ENCODE data around the gene KSR2.

The KSR2 gene

DNA sequence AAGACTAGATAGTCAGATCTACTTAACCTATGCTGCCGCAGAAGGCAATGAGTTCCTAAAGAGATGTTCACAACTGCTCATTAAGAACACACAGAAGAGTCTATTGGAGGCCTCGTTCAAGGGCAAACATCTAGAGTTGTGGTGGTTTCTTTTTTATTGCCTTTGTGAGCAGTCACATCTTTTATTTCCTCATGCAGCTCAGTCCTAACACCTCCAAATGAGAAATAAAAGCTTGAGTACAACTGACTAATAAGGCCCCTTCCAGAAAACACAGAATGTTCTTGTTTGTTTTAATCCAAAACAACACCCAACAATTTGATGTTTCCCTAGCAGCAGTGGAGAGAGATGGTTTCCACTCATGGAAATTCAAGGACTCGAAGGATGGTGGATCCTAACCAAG is 483.9 kb downstream of the KSR2 start:
- no peak for DNase-seq

DNA sequence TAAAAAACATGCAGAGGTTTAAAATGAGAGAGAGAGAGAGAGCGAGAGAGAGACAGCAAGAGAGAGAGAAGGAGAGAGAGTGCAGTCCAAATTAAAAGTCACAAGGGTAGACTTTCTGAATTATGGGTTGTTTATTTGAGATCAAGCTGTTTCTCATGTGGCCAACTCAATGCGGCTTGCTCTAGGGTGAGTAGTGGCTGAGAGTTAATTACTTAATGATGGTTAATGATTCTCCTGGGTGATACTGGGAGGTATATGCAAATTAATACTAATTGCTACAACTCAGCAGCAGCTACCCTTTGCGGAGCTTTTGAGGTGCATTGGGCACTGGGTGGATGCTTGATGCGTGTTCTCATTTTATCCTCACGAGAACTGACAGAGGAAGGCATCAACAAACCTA is 485.3 kb downstream of the KSR2 start:
- DNase-seq = no peak

DNA sequence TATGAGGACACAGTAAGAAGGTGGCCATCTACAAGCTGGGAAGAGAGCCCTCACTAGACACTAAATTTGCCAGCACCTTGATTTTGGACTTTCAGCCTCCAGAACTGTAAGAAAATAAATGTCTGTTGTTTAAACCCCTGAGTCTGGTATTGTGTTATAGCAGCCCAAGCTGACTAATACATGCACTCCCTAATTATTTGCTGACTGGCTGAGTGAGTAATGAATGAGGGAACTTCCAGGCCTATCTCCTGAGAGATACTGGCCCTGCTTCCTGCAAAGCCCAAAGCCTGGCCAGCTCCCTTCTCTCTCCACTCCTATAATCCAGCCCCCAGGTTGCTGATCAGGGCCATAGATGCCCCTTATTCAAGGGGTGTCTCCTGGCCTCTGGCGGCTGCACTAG is 487.3 kb downstream of the KSR2 start:
- no peak for DNase-seq

DNA sequence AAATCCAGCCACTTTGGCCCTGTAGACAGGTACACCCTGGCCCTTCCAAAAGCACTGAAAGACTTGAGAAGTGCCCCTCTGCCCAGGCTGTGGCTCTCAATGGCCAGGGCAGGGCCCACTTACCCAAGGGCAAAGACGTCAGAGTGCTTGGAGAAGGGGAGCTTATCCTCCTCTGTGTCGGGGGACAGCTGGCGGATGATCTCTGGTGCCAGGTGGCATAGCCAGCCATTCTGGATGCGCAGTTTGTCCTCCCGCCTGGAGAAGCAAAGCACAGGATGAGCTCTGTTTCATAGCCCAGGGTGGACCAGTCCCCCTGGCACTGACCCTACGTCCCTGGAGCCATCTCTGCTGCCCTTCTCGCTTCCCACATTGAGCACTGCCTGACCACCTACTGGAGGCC is 492.4 kb downstream of the KSR2 start:
- no peak for DNase-seq

DNA sequence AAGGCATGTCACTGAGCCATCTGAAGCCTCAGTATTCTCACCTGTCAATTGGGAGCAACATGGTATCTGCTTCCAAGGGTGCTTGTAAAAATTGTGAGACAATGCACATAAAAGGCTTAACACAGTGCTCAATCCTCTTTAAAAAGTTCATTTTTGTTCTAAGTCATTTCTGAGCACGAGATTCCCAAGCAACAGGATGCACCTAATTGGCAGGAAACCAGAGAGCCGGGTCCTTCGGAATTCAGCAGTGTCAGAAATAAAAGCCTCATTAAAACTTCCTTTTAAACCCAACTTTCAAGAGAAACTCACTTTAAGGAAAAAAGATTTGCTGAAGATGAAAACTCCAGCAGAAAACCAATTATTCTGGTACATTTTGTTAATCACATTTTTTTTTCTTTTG is 494.9 kb downstream of the KSR2 start:
- no peak for DNase-seq

DNA sequence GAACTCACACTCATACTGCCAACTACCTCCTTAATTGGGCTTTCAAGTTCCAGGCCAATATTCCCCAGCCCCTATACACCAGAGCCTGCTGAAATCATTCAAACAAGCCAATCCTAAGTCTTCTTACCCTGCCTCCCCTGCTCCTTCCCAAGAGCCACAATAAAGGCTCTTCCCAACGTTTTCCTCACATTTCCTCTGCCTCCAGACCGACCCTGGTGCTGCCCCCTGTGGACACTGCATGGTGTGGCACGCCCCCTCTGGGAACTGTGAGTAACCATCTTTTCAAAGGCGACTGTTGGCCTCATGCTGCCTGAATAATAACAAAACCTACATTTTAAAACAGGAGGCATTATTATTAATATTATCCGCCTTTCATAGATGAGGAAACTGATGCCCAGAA is 495.8 kb downstream of the KSR2 start:
- DNase-seq = no peak

DNA sequence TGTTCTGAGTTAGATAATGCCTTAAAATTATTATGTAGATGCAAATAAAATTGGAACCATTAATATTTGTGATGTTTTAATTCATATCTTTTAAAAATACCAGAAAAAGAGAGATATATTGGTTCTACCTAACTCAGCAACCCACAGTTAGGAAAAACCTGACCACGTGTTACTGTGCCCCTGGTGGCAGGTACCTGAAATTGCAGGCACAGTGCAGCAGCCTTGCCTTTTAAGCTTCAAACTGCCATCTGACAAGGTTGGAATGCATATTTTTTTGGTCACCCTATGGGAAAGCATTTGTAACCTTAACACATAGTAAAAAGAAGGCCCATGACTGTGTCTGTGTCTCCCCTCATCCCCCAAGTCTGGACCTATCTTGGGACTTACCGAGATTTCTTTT is 498.0 kb downstream of the KSR2 start:
- DNase-seq = no peak

DNA sequence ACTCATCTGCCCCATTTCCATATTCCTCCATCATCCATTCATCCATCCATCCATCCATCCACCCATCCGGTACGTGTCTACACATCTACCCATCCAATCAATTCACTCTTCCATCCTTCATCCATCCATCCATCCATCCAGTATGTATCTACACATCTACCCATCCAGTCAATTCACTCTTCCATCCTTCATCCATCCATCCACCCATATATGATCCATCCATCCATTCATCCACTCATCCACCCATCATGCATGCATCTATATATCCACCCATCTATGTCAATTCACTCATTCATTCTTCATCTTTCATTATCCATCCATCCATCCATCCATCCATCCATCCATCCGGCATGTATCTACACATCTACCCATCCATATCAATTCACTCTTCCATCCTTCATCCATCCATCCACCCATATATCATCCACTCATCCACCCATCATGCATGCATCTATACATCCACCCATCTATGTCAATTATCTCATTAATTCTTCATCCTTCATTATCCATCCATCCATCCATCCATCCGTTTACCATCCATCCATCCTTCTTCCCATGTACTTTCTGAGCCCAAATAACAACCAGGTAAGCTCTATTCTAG is 498.8 kb downstream of the KSR2 start:
- DNase-seq = no peak

DNA sequence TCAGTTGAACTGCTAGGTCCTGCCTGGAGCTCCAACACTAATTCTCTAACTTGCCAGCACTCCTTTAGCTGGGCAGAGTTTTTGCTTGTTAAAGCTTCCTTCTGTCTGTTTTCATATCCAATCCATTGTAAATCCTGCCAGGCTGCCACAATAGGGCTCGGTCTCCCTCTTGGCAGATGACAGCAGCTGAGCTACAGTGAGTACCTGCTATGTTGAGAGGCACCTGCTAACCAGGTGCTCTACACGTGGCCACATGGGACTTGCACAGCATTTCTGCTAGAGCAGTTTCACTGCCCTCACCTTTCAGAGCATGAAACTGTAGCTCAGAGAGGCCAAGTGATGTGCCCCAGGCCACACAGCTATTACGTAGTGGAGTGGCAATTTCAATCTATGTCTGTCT is 500.8 kb downstream of the KSR2 start:
- DNase-seq = no peak

DNA sequence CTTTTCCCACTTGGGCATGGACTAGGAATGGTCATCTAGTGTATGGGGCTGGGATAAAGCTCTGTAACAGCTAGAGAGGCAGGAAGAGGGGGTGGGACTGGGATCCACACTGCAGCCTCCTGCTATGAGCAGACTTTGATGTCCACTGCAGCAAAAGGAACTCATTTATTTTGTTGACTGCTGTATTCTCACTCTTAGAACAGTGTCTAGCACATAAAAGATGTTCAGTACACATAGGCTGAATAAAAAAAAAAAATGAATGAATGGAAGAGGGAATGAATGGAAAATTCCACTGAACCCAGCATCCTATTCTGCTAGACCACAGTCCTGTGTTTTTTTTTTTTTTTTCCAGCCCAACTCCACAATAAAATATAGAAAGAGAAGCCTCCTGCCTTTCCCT is 501.2 kb downstream of the KSR2 start:
- DNase-seq = no peak

DNA sequence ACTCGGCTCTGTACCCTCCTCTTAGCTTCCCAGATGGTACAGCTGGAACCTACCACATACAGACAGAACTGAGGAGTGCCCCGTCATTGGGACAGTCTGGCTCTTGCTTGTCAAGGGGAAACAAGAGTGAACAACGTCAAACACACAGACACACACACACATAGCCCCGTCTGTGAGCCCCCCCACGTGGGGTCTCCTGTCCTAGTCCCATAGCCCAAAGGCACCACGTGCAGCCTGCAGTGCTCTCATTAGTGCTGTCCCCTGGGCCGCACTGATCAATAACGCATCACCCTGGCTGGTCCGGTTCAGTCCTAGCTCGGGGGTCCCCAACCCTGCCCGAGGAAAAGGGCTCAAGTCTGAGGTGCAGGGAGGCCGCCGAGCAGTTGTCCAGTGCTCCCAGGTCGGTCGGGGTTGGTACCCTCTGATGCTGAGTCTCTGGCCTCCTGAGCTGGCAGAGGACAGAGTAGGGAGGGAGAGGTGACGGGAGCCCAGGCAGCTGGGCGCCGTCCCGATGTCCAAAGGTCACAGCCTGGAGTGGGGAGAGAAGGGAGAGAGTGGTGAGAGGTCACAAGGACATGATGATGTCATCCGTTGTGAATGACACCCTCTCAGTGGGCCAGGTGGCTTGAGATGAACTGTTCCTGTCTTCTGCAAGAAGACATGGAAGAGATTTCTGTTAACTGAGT is 502.0 kb downstream of the KSR2 start:
- DNase-seq = no peak

DNA sequence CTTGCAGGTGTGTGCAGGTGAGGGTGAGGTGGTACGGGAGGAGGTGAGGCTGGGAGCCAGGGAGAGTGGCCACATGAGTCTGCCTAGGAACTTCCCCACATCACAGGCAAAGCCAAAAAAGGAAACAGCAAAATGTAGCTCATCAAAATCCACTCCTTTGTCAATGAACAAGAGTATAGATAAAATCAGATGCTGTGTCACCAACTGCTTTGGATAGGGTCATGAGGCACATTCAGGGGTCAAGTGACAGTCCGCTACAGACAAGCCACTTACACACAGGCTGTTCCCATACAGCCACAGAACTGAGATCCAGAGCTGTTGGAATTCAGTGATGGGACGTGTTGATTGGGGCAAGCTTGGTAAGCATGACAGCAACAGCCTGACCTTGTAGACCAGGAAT is 507.1 kb downstream of the KSR2 start:
- no peak for DNase-seq

DNA sequence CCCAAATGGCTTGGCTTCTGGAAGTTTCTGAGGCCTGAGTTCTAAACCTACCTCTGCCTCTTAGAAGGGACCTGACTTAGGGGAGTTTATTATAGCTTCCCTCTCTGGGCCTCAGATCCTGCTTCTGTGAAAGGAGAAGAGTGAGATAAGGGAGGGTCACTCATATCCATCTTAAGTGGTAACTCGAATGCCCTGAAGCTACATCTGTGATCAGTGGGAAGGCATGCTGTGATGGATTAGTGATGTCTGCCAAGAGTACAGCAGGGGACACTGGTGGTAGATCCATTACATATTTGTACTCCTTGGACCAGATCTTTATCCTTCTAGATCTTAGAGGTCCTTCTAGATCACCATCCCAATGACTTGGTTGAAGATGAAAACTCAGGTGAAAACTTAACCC is 509.6 kb downstream of the KSR2 start:
- DNase-seq = no peak

DNA sequence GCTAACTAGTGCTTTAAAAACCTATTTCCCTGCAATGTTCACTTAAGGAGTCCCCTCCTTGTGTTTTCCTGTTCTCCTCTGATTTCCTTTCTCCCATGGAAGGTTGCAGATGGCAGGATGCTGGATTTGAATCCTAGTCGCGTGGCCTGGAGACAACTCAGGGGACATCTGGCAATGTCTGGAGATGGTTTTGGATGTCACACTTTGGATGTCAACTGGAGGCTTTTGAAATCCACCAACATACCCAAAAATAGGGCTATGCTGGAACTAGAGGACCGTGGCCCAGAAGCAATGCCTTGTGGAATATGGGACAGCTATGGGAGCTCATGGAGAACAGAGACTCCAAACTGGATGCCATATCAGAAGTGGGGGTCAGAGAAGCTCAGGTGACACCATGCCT is 511.6 kb downstream of the KSR2 start:
- no peak for DNase-seq

DNA sequence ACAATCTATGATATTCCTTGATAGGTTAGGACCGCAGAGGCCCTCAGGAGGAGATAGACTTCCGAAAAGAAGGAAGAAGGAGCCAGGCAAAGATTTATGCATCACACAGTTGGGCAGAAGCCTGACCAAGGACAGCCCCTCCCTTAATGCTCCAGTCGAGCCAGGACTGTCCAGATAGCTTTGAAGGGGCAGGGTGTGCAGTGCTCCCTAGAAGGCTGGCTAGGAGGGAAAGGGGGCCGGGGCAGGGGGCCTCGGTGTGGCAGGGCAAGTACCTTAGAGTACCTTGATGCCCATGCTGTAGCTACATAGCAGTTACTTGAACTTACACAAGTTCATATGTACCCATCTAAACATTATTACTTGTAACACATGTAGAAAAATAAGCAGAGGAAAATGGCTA is 512.7 kb downstream of the KSR2 start:
- no peak for DNase-seq

DNA sequence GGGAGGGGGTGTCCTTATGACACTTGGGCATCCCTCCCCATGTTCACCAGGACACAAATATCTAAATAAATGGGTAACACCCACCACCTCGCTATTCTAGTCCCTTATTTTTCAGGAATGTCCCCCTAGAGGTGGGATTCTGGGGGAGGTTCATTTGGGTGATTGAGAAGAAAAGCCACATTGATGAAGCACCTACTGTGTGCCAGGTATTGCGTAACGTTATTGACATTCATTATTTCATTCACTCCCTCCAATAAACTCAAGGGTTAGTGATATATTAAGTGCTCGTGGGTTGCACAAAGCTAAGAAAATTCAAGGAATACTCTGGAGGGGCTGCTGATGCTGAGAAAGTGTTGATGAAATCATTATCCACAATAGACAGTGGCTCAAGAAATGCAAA is 514.8 kb downstream of the KSR2 start:
- DNase-seq = no peak

DNA sequence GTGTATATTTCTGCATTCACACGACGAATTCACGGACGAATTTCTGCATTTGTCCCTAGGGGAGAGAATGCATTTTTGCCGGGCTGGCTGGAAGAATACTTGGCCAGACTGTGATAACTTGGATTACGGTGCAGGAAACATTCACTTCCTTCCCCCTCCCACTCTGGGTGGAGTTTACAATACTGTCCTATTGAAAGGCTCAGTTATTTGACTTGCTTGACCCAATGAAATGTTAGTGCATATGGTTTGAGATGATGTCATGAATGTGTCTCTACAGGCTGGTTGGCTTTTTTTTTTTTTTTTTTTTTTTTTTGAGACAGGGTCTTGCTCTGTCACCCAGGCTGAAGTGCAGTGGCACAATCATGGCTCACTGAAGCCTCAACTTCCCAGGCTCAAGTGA is 516.7 kb downstream of the KSR2 start:
- no peak for DNase-seq

DNA sequence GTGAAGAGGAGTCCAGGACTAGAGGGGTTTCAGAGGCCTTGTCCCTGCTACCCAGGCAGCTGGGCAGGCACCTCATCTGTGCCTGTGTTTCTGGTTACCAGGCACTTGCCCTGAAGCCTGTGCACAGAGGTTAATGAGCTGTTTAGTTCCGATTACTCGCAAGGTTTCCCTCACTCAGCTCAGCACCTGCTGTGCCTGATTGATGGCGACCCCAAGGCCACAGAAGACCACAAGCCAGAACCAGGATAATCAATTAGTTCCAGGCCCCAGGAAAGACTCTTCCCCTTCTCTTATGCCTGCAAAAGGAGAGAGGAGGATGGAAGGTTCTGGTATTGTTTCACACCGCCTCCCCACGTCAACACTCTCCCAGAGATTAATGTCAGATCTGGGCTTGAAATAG is 518.6 kb downstream of the KSR2 start:
- DNase-seq = no peak

DNA sequence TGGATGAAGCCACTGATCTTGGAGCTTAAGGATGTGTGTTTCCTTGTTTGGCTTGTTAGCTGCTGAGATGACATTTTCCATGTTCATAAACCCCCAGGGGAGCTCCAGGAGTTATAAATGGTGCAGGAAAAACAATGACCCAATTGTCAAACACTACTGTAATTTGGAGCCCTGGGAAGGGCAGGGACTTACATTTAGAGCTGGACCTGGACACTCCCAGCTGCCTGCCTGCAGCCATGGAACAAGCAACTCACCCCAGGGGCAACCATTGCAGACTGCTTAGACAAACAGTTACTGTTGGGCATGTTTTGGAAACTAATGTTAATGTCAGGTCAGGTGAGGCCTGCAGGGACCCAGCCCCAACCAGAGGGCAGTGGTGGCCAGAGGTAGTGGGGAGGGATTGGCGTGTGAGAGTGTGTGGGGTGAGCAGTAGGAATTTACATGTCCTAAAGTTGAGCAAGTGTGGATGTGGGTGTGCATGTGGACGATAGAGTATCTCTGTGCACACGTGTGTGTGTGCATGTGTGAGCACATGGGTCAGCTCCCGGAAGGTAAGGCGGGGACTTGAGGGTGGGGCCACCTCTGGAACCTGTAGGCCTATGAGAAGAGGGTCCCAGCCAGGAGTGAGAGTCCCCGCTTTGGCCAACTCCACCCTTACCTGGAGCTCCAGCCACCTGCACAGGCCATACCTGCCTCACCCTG is 521.0 kb downstream of the KSR2 start:
- DNase-seq = no peak

DNA sequence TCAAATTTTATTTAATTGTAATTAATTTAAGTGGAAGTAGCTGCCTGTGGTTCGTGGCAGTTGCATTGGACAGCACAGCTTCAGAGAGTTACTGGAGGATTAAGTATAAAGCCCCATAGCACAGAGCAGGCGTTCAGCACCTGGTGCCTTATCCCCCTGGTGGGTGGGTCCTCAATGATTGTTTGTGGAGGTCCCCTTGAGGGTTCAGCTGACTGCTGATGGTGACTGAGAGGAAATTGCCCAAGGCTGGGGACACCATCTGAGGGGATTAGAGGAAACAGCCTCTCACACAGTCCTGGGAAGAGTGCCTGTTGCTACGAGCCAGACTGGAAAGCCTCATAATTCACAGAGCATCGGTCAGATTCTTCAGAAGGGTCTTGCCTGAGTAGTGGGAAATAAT is 524.0 kb downstream of the KSR2 start:
- no peak for DNase-seq

DNA sequence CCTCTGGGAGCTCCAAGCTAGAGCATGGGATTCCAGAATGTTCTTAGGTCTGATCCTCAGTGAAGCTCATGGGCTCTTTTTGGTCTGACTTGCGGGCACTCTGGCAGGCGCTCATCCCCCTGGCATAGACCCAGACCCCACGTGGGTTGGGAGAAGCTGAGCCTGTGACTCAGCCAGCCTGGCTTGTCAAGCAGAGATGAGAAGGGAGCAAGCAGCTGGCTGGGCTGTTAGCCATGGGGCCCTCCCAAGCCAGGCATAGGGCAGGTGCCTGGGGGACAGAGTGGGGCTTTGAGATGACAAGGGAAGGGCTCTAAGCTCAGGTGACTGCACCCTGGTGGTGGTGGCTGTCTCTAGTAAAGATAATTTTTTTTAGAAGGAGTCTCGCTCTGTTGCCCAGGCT is 527.0 kb downstream of the KSR2 start:
- DNase-seq = no peak

DNA sequence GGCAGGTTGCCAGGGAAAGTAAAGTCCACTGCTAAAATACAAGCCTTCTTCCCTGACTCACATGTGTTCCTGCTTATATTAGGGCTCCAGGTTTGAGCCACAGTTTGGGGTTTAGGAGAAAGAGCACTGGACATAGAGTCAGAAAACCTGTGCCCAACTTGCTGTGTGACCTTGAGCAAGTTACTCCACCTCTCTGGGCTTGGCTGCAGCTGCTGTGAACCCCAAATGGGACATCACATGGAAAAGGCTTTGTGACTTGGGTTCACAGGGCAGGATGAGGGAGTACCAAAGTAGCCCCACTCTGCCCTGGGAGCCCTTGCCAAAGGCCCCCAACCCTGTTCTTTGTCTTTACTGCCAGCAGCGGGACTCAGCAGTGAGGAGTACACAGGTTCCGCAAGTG is 528.4 kb downstream of the KSR2 start:
- no peak for DNase-seq

DNA sequence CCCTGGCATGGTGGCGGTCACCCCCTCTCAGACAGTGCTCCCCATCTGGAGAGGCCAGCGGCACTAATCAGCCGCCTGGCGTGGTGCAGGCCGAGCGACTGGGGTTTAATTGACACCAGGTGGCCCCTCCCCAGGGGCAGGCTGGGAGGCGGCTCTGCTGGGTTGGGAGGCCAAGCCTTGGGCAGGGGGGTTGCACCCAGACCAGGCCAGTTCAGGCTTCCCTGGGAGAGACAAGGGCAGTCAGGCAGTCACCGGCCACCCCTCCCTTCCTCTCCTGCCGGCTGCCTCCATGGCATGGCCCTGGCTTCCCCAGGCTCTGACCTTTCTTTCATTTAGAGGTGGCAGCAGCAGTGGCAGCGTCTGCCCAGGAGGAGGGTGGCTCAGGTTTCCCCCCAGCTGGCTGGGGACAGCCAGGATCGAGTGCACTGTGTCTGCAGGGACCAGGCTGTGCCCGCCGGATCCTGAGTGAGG is 529.2 kb downstream of the KSR2 start:
- no peak for DNase-seq

DNA sequence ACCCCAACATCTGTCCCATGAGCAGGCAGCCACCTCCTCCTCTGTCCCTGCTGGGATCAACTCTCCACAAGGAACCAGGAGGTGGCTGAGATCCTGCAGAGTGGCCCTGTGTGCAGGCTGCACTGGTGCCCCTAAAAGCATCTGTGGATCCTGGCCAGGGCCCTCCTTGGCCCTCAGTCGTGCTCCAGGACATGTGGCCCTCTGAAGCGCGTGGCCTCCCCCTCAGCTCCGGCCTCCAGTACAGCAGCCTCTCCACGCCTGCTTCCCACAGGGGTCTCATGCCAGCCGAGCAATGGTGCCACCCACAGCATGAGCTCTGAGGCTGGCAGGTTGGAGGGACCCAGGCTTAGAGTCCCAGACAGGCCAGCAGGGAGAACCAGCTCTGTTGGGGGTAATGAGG is 530.0 kb downstream of the KSR2 start:
- no peak for DNase-seq

Measured in stimulated activated CD4-positive, alpha-beta T cell treated with anti-CD3 and anti-CD28 coated beads, Interleukin-12 subunit alpha, Interleukin-12 subunit beta, amount 100 ng/mL, for 4 hours (primary cell).